HepG2 (cell line): ENCODE measurements around the gene GRIFIN. TPM values are rescaled to one million over a fixed set of nuclear protein-coding genes. Genes with fewer than 3 reads are reported as not detected.

ENCODE experiments used
- ATAC-seq: fragments of 200-7000 bp; cut with Tn5 transposase; 3 replicates; pipeline ENCODE4 v1.9.1; 2020; ENCODE audit warnings: mild to moderate bottlenecking, moderate library complexity
- Bru-seq: library from RNA; stranded (reverse); fragments of 400-500 nt; gene quantifications from one replicate; lab custom pipeline; 2021; lab: Mats Ljungman, UMichigan
- BruChase-seq, 2 experiments: library from RNA; stranded (reverse); fragments of 400-500 nt; gene quantifications; one replicate each; lab custom pipeline; 2021; lab: Mats Ljungman, UMichigan
- BruUV-seq: library from RNA; stranded (reverse); fragments of 400-500 nt; replicated peaks from 2 replicates; lab custom pipeline; 2021; lab: Mats Ljungman, UMichigan
- CTCF ChIA-PET: fragments of 300-600 bp; formaldehyde crosslinking; extraction: SDS; loops from one replicate; lab custom pipeline; 2021; ENCODE audit warnings: low total read pairs, inconsistent platforms, low intra/inter-chr PET ratio; lab: Yijun Ruan, JAX
- POLR2A ChIA-PET: fragments of 350-600 bp; sonication (Branson Sonifier 250); formaldehyde crosslinking; loops from one replicate; lab custom pipeline; 2020; ENCODE audit warnings: antibody characterized with exemption, inconsistent platforms; lab: Yijun Ruan, JAX
- DNase-seq: peaks from one replicate; pipeline ENCODE4 v3.0.0-alpha.2; 2015; ENCODE audit warnings: low spot score
- FAIRE-seq: peaks from 3 replicates; lab custom pipeline; 2011; peaks lifted over from hg19 to GRCh38; lab: Jason Lieb, UNC
- H2AFZ ChIP-seq: one replicate; pipeline ENCODE4 v1.6.1; 2011; ENCODE audit warnings: low read length, inconsistent platforms
- H3K27ac ChIP-seq: fragments of 300-600 bp; 3 replicates; pipeline ENCODE4 v1.8.0; 2011; ENCODE audit warnings: mixed run types, mild to moderate bottlenecking, mixed read lengths, low read length, inconsistent platforms; ENCODE audit not compliant: insufficient read depth; ENCODE audit errors: extremely low read length
- H3K27me3 ChIP-seq, 2 experiments: fragments of 200-600 bp in 1 of 2; 2 replicates in 1 of 2; 3 replicates in 1 of 2; pipeline versions ENCODE4 v1.6.0 to v1.8.0; 2011; ENCODE audit warnings: low read length in 2 of 2, mild to moderate bottlenecking in 2 of 2, moderate library complexity in 2 of 2, inconsistent platforms in 1 of 2; ENCODE audit not compliant: insufficient read depth in 2 of 2, control insufficient read depth in 1 of 2
- H3K36me3 ChIP-seq, 2 experiments: fragments of 200-600 bp in 1 of 2; replicated peaks in 1 of 2; 2 replicates in 1 of 2; 3 replicates in 1 of 2; pipeline versions ENCODE4 v1.5.1 to v1.8.0; 2011; ENCODE audit warnings: low read length in 2 of 2, inconsistent platforms in 1 of 2; ENCODE audit not compliant: insufficient read depth in 2 of 2, control insufficient read depth in 1 of 2
- H3K4me1 ChIP-seq: 2 replicates; pipeline ENCODE4 v1.5.1; 2012; ENCODE audit warnings: low read length, inconsistent platforms; ENCODE audit not compliant: insufficient read depth
- H3K4me2 ChIP-seq: 2 replicates; pipeline ENCODE4 v1.6.0; 2011; ENCODE audit warnings: low read depth, low read length, inconsistent platforms
- H3K4me3 ChIP-seq, 3 experiments: fragments of 200-600 bp in 1 of 3; sonication (generic), shearing (Covaris generic) in 1 of 3; replicated peaks in 1 of 3; 2 replicates each; pipeline ENCODE4 v1.5.1; 2011 to 2016; ENCODE audit warnings: low read length in 3 of 3, inconsistent platforms in 2 of 3, low read depth in 2 of 3, mild to moderate bottlenecking in 2 of 3, control low read depth in 1 of 3, mixed read lengths in 1 of 3; ENCODE audit not compliant: insufficient read depth in 1 of 3
- H3K79me2 ChIP-seq: one replicate; pipeline ENCODE4 v1.6.1; 2011; ENCODE audit warnings: low read length, inconsistent platforms; ENCODE audit not compliant: insufficient read depth
- H3K9ac ChIP-seq: 2 replicates; pipeline ENCODE4 v1.6.0; 2011; ENCODE audit warnings: mild to moderate bottlenecking, low read depth, low read length, inconsistent platforms; ENCODE audit not compliant: insufficient read depth
- H3K9me3 ChIP-seq: 2 replicates; pipeline ENCODE4 v1.5.1; 2012; ENCODE audit warnings: mild to moderate bottlenecking, low read length
- H4K20me1 ChIP-seq: 2 replicates; pipeline ENCODE4 v1.6.0; 2011; ENCODE audit warnings: inconsistent platforms, mild to moderate bottlenecking, low read length, moderate library complexity; ENCODE audit not compliant: insufficient read depth
- BORCS8-MEF2B ChIP-seq: sonication (generic); formaldehyde crosslinking; IDR thresholded peaks from 2 replicates; pipeline ENCODE4 v1.8.0; 2022; ENCODE audit warnings: mild to moderate bottlenecking, missing genetic modification reagents
- PTBP1 ChIP-seq: fragments of 200-400 bp; formaldehyde crosslinking; IDR thresholded peaks from 2 replicates; pipeline ENCODE4 v1.6.1; 2018; ENCODE audit warnings: low read length, low read depth; ENCODE audit not compliant: poor library complexity, severe bottlenecking
- SOX5 ChIP-seq: IDR thresholded peaks from 2 replicates; pipeline ENCODE4 v1.6.1; 2016; ENCODE audit warnings: borderline replicate concordance
- ZBTB26 ChIP-seq: IDR thresholded peaks from 2 replicates; pipeline ENCODE4 v1.6.1; 2016; ENCODE audit warnings: missing compliant biosample characterization, missing genetic modification reagents, borderline replicate concordance
- ZNF263 ChIP-seq: sonication (generic); formaldehyde crosslinking; IDR thresholded peaks from 2 replicates; pipeline ENCODE4 v1.4.0; 2020; ENCODE audit warnings: missing genetic modification reagents
- ZNF34 ChIP-seq: sonication (generic); formaldehyde crosslinking; IDR thresholded peaks from 2 replicates; pipeline ENCODE4 v1.4.0; 2020; ENCODE audit warnings: mild to moderate bottlenecking, missing genetic modification reagents, borderline replicate concordance
- ZNF781 ChIP-seq: sonication (generic); formaldehyde crosslinking; IDR thresholded peaks from 2 replicates; pipeline ENCODE4 v1.5.1; 2020; ENCODE audit warnings: borderline replicate concordance, mild to moderate bottlenecking, missing genetic modification reagents; ENCODE audit errors: not compliant biosample characterization
- WGBS: methylation state at CpG from one replicate; pipeline ENCODE4 v1.1.6; 2017; ENCODE audit warnings: low lambda C conversion rate; 5-methylcytosine and 5-hydroxymethylcytosine counted together
- in situ Hi-C: cut with HindIII; loops from 2 replicates; pipeline ENCODE4 v1.10.0; 2017; ENCODE audit warnings: low pct_unique_long_range_greater_than_20kb; ENCODE audit not compliant: extremely low pct_ligation_motif_present
- intact Hi-C: fragments of 100-400 bp; cut with micrococcal nuclease; formaldehyde crosslinking; loops from one replicate; pipeline ENCODE4 v1.10.0; 2022; ENCODE audit not compliant: unreplicated experiment
- long read RNA-seq, 2 experiments: library from RNA in 1 of 2; library from polyadenylated mRNA in 1 of 2; stranded (forward) in 1 of 2; unstranded in 1 of 2; transcript quantifications; one replicate each; pipeline ENCODE4 v2.0.0, GENCODE V29; 2019 to 2022
- polyA minus RNA-seq, 3 experiments: library from RNA; depleted of rRNA, polyadenylated mRNA; stranded (reverse); fragments of >200 nt; gene quantifications; 2 replicates each; pipeline ENCODE4 v1.2.3, GENCODE V29; 2011; ENCODE audit warnings: low replicate concordance in 1 of 3
- polyA plus RNA-seq, 8 experiments: library from polyadenylated mRNA; depleted of rRNA in 3 of 8; stranded (reverse) in 7 of 8; unstranded in 1 of 8; fragments of >200 nt; fragmentation: Illumina TruSeq in 4 of 8; extraction: Trizol in 4 of 8; gene quantifications; 2 replicates each; pipeline versions ENCODE4 v1.2.1 to v1.2.3, GENCODE V29; 2011 to 2016; ENCODE audit warnings: low read depth in 4 of 8, missing spikeins in 1 of 8, mixed read lengths in 1 of 8; ENCODE audit not compliant: insufficient read depth in 1 of 8
- total RNA-seq, 5 experiments: library from RNA; depleted of rRNA; stranded (reverse); fragments of >200 nt; fragmentation: Illumina TruSeq; extraction: Trizol; gene quantifications; 2 replicates each; pipeline ENCODE4 v1.2.3, GENCODE V29; 2016; ENCODE audit warnings: low read depth in 1 of 5
- TF ChIP-seq, protein P1 (sequence below): sonication (generic); formaldehyde crosslinking; IDR thresholded peaks from 2 replicates; pipeline ENCODE4 v1.8.1; 2023; ENCODE audit warnings: missing genetic modification reagents, inconsistent platforms, borderline replicate concordance
- TF ChIP-seq, protein P2 (sequence below): sonication (generic); formaldehyde crosslinking; IDR thresholded peaks from 2 replicates; pipeline ENCODE4 v1.4.0; 2020; ENCODE audit warnings: mild to moderate bottlenecking, low read depth, missing genetic modification reagents

Gene GRIFIN, protein sequence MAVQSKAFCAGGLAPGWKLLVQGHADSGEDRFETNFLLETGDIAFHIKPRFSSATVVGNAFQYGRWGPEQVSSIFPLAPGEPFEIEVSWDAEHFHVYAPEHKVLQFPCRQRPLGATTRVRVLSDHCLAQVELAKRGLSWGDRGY
- total RNA-seq (2016; rRNA removed; fragmentation: Illumina TruSeq; extraction: Trizol) (not detected in 2 replicates), polyA plus RNA-seq (2011; rRNA removed) (not detected in 2 replicates), polyA minus RNA-seq (2011; rRNA and poly(A)+ RNA removed; ENCODE audit: low replicate concordance) (not detected in 2 replicates), Bru-seq, nascent RNA (not detected), BruChase-seq, experiment 1, labeled RNA remaining after a 6-hour chase (not detected), BruChase-seq, experiment 2, labeled RNA remaining after a 2-hour chase (not detected)
- total RNA-seq (2016; cell fraction: cytosol; rRNA removed; fragmentation: Illumina TruSeq; extraction: Trizol; ENCODE audit: low read depth): not detected in 2 replicates
- total RNA-seq (2016; cell fraction: insoluble cytoplasmic fraction; rRNA removed; fragmentation: Illumina TruSeq; extraction: Trizol): not detected in 2 replicates
- total RNA-seq (2016; cell fraction: membrane; rRNA removed; fragmentation: Illumina TruSeq; extraction: Trizol): not detected in 2 replicates
- total RNA-seq (2016; cell fraction: nucleus; rRNA removed; fragmentation: Illumina TruSeq; extraction: Trizol): not detected in 2 replicates
- not detected in 2 replicates for polyA plus RNA-seq (2011; cell fraction: cytosol; rRNA removed)
- not detected in 2 replicates for polyA plus RNA-seq (2011; cell fraction: nucleus; rRNA removed)
- polyA plus RNA-seq (2012): not detected in 2 replicates
- not detected in 2 replicates for polyA plus RNA-seq (2016; cell fraction: cytosol; fragmentation: Illumina TruSeq; extraction: Trizol; ENCODE audit: low read depth)
- not detected in 2 replicates for polyA plus RNA-seq (2016; cell fraction: insoluble cytoplasmic fraction; fragmentation: Illumina TruSeq; extraction: Trizol; ENCODE audit: low read depth)
- not detected in 2 replicates for polyA plus RNA-seq (2016; cell fraction: membrane; fragmentation: Illumina TruSeq; extraction: Trizol; ENCODE audit: low read depth)
- polyA plus RNA-seq (2016; cell fraction: nucleus; fragmentation: Illumina TruSeq; extraction: Trizol; ENCODE audit: insufficient read depth, low read depth): not detected in 2 replicates
- not detected in 2 replicates for polyA minus RNA-seq (2011; cell fraction: cytosol; rRNA and poly(A)+ RNA removed)
- not detected in 2 replicates for polyA minus RNA-seq (2011; cell fraction: nucleus; rRNA and poly(A)+ RNA removed)
- long read RNA-seq, experiment 1: 0 reads
- long read RNA-seq, experiment 2: 0 reads

DNA sequence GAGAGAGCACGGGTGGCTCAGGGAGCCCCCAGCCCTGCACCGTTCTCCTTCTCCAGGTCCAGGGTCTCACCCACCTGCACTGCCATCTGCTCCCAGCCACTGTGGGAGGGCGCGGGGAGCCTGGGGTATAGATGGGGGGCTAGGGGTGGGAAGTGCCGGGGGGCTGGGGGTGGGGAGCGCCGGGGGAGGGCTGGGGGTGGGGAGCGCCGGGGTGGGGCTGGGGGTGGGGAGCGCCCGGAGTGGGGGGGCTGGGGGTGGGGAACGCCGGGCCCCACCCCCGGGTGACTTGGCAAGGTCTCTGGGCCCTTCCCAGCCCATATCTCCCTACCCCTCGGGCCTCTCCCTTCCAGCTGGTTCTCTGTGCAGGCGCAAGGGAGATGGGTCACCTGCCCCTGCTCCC lies at the start of gene GRIFIN:
TSS of gene GRIFIN (minus strand) at position 101 of the 400 bp plus-strand sequence. CDS start at position 86, 15 bp downstream.
- FAIRE-seq (no peak), DNase-seq (no peak), ATAC-seq (no peak)
- POLR2A ChIA-PET: no interaction called here
- Histone ChIP-seq H3K4me1 (peaks cover 43% of the 10 kb centered on the region), H3K79me2 (no peaks in the 10 kb centered on the region), H3K9ac (no peak within 1 kb of the TSS), H3K27ac (no peak within 1 kb of the TSS), H3K9me3 (no peaks in the 10 kb centered on the region), H2AFZ (no peak within 1 kb of the TSS), H4K20me1 (no peaks in the 10 kb centered on the region), H3K4me3 (peak within 1 kb of the TSS in 1 of 3 experiments; percentile 62; a peak in 1 of 6 replicates), H3K27me3 (peaks cover 16 to 62% of the 10 kb centered on the region in 2 experiments), H3K4me2 (peak within 1 kb of the TSS; percentile 72), H3K36me3 (no peaks in the 10 kb centered on the region)
- in situ Hi-C loops (no loop called here), intact Hi-C loops (loop anchor here (5.0 to 10.0 kb wide), 2 partner anchors 46 to 89 kb away; no protein-coding TSS in a partner anchor)
- no TSS peak for BruUV-seq
- CTCF ChIA-PET: no interaction called here
- 13% methylated on average over 1 of the region's 16 CpGs for WGBS
- no peak for TF ChIP-seq ZNF781 (CRISPR knock-in tag)
- TF ChIP-seq ZNF263 (CRISPR knock-in tag): no peak
- TF ChIP-seq, protein P1, sequence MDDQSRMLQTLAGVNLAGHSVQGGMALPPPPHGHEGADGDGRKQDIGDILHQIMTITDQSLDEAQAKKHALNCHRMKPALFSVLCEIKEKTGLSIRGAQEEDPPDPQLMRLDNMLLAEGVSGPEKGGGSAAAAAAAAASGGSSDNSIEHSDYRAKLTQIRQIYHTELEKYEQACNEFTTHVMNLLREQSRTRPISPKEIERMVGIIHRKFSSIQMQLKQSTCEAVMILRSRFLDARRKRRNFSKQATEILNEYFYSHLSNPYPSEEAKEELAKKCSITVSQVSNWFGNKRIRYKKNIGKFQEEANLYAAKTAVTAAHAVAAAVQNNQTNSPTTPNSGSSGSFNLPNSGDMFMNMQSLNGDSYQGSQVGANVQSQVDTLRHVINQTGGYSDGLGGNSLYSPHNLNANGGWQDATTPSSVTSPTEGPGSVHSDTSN (CRISPR knock-in tag): no peak
- no peak for TF ChIP-seq ZNF34 (CRISPR knock-in tag)
- no peak for TF ChIP-seq PTBP1
- TF ChIP-seq BORCS8-MEF2B: no peak
- TF ChIP-seq ZBTB26 (CRISPR knock-in tag): no peak
- TF ChIP-seq, protein P2, sequence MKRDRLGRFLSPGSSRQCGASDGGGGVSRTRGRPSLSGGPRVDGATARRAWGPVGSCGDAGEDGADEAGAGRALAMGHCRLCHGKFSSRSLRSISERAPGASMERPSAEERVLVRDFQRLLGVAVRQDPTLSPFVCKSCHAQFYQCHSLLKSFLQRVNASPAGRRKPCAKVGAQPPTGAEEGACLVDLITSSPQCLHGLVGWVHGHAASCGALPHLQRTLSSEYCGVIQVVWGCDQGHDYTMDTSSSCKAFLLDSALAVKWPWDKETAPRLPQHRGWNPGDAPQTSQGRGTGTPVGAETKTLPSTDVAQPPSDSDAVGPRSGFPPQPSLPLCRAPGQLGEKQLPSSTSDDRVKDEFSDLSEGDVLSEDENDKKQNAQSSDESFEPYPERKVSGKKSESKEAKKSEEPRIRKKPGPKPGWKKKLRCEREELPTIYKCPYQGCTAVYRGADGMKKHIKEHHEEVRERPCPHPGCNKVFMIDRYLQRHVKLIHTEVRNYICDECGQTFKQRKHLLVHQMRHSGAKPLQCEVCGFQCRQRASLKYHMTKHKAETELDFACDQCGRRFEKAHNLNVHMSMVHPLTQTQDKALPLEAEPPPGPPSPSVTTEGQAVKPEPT (CRISPR knock-in tag): no peak
- TF ChIP-seq SOX5 (CRISPR knock-in tag): no peak
